ENCODE results near the gene ANGPTL2.

Gene ANGPTL2

DNA sequence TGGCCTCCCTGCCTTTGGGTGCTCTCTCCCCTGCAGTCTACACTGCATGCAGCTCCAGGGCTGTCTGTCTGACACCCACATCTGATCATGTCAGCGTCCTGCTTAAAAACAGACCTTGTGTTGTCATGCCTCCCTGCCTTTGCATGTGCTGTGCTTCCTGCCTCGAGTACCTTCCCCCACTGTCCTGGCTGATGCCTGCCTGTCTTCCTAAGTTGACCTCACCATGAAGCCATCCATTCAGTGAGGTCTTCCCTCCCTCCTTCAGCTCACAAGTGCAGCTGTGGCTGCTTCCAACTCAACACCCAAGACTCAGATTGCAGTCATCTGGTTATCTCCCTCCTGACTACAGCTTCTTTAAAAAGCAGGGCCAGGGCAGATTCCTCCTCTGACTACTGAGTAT lies 5.5 kb downstream of the ANGPTL2 start:
- no peak for DNase-seq (ENCODE audit: low read depth)

DNA sequence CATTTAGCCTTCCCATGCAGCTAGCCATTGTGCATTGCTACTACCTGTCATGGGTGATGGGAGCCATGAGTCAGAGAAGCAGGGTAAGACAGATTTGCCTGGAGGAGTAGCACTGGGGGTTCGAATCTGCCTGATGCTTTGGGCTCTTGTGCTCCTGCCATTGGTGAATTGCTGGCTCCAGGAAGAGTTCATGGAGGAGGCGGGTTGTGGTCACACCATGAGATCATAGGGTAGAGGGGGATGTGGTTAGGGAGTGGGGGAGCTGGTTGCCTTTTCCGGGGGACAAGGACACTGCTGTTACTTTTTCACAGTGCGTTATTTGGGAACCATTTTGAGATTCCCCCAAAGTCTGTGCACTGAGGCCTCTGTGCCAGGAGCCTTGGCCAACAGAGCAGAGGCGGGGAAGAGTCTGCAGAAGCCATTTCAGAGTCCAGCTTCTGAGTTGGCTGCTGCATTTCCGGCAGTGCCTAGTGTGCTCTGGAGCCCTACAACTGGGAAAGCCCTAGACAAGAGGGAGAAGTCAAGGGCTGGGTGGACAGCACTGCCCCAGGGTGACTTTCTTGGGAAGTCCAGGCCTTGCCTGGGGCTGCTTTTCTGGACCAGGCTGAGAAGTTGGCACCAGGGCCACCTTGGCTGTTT lies 6.2 kb downstream of the ANGPTL2 start:
- DNase-seq (ENCODE audit: low read depth): no peak

DNA sequence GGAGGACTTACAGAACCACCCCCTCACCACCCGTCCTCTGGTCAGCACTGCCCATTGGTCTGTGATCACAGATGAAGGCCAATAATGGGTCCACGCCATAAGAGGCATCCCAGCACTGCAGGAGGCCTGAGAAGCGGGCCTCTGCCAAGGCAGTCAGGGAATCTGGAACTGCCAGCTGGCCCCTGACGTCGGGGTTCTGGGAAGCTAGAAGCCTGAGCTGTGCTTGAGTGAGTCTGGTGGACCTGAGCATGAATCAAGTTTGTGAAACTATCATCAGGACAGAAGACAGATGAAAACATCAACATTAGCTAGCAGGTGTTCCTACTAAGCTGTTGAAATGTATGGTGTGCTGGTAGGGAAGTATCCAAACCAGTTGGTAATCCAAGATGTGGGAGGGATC lies 7.8 kb downstream of the ANGPTL2 start:
- DNase-seq (ENCODE audit: low read depth): no peak

DNA sequence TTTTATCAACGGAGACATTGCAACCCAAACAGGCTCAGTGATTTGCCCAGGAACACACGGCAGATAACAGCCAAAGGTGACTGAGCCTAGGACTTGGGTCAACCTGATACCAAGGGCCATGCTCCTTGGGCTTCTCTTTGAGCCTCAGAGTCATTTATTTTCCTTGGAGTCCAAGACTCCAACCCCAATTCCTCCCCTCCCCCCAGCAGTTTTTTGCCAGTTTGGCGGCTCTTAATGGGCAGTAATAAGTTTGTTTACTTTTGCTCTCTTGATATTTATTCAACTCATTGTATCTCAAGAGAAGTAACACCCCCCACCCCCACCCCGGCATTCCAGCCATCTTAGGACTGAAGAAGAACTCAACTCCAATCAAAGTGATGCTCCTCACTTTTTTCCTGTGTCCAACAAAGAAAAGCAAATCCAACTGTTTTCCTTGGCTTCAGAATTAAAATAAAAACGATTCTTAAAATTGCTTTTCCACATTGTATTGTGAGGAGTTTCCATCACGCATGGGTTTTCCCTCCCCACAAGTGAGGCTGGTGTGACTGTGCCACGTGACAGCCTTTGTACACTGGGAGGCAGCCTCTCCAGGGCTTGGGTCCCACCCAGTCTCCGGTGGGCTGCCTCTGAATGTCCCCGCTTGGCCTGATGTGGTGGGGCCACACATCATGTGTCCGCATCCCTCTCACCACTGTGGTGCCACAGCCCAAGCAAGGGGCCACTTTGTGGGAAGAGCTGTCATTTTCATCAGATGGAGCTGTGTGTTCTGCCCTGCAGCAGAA lies 9.1 kb downstream of the ANGPTL2 start:
- no peak for DNase-seq (ENCODE audit: low read depth)

DNA sequence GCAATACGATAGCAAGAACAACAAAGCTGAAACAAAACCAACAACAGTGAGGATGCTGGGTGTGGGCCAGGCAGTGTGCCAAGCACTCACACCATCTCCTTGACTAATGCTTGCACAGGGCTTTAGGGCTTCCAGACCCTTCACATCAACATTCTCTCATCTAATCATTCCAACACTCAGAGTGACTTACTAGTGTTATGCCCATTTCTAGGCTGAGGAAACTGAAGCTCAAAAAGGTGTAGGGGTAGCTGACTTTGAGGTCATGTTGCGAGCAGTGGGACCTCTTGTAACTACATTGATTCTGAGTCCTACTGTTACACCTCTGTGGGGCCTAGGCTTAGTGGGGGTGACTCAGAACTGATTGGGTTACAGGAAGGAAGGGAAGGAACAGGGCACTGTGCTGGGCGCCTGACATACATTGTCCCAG lies 9.7 kb downstream of the ANGPTL2 start:
- DNase-seq (ENCODE audit: low read depth): no peak

DNA sequence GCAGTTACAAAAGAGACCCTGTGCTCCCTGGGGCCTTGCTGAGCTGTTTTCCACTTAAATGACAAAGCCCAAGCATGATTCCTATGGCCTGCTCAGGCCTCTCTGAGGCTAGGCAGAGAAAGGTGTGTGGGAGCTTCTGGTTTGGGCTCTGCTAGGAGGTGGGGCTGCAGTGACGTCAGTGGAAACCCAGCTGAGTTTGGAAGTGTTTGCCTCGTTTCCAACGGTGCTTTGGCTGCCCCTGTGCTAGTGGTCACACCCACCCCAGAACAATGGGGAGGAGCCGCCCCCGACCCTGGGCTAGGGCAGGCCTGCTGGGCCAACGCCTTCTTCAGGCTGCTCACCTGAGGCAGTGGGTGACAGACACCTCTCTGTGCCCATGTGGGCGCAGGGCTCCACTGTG lies 10.4 kb downstream of the ANGPTL2 start:
- no peak for DNase-seq (ENCODE audit: low read depth)

DNA sequence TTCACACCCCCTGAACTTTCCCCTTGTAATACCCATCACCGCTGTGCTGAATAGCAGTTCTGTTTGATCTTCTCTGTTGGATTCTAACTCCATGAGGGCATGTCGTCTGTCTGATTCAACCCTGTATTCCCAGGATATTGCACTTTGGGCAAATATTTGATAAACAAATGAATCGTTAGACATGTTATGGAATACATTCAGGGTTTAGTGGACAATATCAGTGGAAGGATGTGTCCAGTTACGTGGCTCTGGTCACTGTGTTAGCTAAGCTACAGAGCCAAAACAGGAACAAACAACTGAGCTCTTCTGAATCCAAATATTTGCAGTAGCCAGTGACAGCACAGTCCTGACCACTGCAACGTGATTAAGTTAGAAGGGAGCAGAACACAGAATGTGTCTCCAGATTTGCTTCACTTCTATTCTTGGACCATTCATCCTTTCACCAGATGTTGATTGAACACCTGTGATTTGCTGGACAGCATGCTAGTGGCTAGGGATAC lies 13.2 kb downstream of the ANGPTL2 start:
- no peak for DNase-seq (ENCODE audit: low read depth)

DNA sequence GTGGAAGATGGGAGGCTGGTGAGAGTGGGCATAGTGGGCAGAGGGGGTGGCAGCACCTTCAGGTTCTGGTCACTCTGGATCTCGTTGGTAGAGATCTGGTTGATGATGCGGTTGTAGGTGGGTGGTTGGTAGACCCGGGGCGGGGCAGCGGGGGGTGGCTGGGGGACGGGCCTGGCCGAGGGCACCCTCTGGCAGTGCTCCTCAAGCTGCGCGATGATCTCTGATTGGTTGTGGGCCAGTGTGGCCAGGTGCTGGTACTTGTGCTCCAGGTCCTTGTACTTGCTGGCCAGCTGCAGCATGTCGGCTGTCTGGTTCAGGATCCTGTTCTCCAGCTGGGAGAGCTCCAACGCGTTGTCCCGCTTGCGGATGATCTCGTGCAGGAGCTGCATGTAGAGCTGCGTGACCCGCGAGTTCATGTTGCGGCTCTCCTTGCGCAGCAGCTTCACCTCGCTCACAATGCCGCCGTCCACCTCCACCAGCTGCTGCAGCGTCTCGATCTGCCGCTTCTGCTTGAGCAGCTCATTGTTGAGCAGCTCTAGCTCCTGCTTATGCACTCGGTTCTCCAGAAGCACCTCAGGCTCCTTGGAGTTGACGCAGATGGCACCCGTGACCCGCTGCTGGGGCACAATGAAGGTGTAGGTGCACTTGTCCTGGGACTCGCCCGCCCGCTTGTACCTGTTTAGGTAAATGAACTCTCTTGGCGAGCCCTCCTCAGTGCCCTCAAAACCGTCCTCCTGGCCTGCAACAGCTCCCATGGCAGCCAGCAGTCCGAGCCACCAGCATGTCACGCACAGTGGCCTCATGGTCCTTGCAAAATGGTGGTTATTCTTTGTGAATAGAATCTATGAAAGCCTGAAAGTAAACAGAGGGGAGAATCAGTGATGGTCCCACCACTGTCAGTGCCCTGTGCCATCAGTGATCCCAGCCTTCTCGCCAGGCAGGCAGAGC lies 14.2 kb downstream of the ANGPTL2 start:
- no peak for DNase-seq (ENCODE audit: low read depth)

DNA sequence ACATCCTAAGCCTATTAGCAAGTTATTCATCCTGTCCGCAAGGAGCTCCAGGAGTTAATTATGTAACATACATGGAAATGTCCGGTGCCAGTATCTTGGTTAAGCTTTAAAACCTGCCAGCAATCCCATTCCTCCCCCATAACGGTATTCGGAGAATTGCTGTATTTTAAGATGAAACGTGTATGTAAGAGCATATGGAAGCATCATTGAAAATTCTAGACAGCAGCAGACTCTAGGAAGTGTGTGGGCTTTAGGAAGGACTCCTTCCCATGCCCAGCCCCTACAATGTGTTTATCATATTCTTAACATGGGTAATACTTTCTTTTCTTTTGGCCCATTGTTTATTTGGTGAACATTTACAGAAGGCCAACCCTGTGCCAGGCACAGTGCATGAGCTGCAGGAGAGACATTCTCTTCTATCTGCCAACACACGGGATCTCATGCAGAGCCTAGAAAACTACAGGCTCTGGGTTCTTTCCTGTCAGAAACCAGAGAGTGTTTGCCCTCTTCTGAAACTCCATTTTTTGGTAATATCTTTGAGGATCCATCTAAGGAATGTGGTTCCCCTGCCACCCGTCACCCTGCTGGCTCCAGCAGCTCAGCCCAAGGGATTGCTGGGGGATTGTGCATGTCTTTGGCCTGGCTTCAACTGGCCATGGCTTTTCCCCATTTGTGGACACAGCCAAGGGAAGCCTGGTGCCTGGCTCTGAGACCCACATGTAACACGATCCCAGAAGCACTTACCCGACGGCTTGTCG lies 15.1 kb downstream of the ANGPTL2 start:
- no peak for DNase-seq (ENCODE audit: low read depth)

DNA sequence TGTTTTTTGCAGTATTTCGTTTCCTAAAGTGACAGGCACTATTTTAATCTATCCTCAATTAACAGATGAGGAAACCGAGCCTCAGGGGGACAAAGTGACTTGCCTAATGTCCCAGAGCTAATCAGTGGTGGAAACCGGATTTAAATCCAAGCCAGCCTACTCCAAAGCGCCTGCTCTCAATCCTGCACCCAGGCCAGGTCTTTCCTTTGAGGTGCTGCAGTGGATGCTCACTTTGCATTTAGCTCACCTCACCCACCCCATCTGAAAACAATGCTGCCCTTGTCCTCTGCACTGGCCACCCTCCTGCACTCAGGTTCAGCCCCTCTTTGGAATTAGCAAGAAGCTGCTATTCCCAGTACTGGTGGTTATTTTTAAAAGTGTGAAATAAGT lies 16.0 kb downstream of the ANGPTL2 start:
- no peak for DNase-seq (ENCODE audit: low read depth)

DNA sequence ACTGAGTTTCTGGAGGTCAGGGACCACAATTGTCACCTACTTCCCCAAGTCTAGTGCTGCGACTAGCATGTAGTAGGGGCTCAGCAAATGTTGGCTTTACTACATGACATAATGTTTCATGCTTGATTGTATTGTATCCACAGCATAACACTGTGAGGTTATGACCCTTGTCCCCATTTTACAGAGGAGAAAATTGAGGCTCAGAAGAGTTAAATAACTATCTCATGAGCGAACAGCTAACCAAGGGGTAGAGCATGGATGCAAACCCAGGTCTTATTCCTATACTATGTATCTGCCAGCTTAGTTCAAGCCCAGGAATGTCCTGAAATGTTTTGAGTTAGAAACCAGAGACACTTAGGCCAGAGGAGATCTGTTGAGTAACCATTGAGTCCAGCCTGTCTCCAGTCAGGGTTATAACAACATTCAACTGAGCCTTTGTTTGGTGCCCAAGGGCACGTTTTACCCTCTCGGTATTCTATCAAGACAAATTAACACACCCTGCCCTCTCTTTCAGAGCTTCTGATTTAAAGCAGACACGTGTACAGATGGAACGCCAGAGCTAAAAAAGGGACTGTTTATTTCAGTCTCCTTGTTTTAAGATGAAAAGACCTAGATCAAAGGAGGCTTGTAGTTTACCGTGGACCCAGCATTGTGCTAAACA lies 16.5 kb downstream of the ANGPTL2 start:
- no peak for DNase-seq (ENCODE audit: low read depth)

DNA sequence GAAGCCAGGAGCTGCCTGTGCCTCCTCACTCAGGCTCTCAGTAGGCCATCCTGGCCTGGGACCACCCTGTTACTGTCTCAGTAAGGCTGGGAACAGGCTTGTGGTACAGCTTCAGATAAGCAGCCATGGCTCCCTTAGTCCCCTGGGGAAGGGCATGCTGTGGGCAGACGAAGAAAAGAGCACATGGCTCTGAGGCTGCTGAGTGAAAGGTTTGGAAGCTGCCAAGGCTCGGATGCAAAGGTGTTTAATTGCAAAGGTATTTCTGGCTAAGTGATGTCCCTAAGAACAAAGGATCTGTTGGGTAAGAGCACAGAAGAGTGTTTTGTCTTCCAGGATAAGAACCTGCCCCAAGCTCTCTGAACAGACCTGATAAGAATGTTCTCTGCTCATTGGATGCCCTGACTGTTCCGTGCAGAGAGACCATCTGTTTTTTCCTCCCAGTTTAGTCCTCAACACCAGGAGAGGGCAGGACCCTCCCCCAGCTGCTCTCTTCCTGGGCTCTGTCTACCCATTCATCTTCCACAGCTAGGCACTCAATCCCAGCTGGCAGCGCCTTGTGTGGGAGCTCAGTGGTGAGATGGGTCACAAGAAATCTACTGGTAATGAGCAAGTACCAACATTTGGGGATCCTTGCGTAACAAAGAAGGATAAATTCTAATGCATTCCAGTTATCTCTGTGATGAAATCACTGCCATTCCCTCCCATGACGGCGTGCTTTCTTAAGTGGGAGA lies 17.7 kb downstream of the ANGPTL2 start:
- DNase-seq (ENCODE audit: low read depth): no peak

DNA sequence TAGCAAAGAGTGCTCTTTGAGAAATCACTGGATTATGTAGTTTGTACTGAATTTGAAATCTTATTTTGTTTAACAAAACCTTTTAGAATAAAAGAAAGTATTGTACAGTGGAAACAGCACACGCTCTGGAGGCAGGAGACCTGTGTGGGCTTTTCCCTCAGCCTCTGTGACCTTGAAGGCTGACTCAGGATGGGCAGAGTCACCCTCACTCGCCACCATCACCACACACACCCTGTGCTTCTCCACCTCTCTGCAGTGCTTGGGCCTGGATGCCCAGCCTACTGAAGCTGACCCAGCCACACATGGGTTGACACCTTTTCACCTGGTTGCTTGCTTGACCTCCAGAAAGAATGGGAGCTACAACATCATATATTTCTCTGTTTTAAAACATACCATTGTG lies 19.6 kb downstream of the ANGPTL2 start:
- no peak for DNase-seq (ENCODE audit: low read depth)

DNA sequence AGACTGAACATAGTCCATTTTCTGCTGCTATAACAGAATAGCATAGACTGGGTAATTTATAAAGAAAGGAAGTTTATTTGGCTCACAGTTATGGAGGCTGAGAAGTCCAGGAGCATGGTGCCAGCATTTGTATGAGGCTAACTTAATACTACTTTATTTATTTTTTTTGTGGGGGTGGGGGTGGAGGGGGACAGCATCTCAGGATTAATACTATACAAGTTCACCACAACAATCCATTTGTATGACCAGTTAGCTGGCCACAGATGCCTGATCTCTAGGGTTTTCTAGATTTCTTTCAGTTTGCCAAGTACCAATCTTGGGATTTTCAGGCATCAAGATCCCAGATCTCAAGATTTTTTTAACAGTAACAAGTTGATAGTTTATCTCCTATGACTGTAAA lies 20.3 kb downstream of the ANGPTL2 start:
- DNase-seq (ENCODE audit: low read depth): no peak

DNA sequence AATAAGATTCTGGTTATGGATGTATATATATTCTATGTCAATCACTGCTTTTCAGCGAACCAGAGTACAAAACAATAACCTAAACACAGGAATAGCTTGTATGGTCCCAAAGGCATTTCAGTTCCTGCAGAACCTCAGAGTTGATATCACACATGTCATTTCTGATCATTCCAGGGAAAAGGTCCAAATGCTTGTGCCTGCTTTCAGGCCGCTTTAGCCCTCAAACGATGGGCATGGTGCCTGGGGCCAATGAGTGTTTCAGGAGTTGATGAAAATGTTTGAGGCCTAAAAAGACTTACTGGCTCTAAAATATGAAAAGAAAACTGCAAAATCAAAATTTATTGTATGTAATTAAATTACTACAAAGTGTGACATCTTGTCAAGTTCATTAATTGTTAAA lies 22.8 kb downstream of the ANGPTL2 start:
- DNase-seq (ENCODE audit: low read depth): no peak

DNA sequence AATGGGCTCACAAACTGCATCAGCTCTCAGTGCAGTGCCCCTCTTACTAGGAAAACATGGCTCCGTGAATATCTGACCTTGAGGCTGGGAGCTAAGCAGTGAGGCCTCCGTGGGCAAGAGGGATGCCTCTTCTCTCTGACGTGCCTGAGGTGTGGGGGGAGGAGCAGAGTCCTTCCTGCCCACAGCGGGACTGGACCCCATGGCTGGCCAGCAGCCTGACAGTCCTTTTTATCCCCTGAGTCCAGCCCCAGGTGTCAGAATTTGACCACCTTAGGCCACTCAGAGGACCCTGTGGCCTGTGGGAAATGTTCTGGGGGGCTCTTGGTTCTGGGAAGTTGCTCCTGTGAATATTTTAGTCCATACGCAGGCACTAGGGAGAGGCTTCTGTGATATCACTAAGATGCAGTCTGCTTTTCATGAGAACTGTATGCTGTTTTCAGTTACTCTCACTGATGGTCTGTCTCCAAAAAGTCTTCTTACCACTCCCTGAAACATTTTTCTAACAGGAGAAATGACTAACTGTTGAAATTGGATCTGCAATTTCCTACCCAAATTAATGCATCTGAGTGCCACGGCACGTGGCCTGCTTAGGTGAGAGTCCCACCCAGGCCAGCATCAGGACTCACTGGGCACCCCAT lies 23.4 kb downstream of the ANGPTL2 start:
- DNase-seq (ENCODE audit: low read depth): no peak

DNA sequence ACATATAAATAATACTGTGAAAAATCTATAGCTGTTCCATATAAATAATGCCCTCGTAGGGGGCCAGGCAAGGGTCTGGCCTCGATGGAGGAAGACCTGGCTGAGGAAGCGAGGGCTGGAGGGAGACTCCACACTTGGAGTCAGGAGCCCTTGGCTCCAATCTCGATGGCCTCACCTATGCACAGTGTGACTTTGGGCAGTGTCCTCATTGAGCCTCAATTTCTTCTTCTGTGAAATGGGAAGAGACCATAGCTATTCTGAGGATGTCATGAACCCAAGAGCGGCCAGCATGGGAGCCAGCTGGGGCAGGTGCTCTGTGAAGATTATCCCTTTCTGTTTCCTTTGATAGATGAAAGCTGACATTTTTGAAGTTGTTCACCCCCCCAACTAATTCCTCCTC lies 24.8 kb downstream of the ANGPTL2 start:
- DNase-seq (ENCODE audit: low read depth): no peak

DNA sequence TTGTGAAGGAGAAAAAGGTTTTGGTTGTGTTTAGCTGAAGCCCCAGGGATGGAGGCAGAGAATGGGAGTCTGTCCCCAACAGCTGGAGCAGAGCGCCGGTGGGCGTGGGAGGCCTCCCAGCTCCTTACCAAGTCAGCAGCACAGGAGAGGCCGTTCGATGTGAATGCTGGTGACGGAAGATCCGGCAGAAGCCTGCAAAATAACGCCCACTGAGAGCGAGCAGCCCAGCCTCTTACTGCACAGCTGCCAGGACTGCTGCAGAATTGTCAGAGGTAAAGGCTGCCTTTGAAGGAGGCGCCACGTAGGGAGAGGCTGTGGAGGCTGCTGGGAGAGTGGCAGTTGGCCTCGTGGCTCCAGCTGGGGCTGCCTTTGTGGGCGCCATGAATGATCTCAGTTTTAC lies 26.2 kb downstream of the ANGPTL2 start:
- no peak for DNase-seq (ENCODE audit: low read depth)

DNA sequence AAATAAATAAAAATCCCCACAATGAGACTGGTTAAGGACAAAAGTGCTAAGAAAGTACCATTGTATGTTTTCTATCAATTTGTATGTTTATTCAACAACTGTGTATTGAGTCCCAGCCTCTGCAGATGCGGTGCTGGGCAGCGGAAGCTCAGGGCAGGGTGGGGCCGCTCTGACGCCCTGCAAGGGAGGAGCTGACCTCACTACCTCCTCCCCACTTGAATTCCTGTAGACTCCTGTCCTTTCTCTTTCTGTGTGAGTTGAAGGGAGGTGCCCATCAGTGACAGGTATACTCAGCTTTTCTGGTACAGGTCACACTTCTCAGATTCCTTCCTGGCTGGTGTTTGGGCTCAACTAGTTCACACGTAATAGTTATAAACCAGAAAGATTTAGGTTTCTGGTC lies 27.0 kb downstream of the ANGPTL2 start:
- DNase-seq (ENCODE audit: low read depth): no peak
